Astrocyte (in vitro differentiated cells and primary cell): ENCODE measurements around the gene TMEM266. TPM values are rescaled to one million over a fixed set of nuclear protein-coding genes. Genes with fewer than 3 reads are reported as not detected.

Experiments
- DNase-seq: peaks from one replicate; pipeline ENCODE4 v3.0.0-alpha.2; 2010; ENCODE audit warnings: low read depth
- FAIRE-seq: peaks from 2 replicates; lab custom pipeline; 2011; peaks lifted over from hg19 to GRCh38; lab: Jason Lieb, UNC
- H2AFZ ChIP-seq: 2 replicates; pipeline ENCODE4 v1.6.0; 2012; ENCODE audit warnings: low read depth, low read length, inconsistent platforms
- H3K27ac ChIP-seq: 2 replicates; pipeline ENCODE4 v1.5.1; 2011; ENCODE audit warnings: low read depth, low read length, inconsistent platforms
- H3K27me3 ChIP-seq: 2 replicates; pipeline ENCODE4 v1.6.0; 2011; ENCODE audit warnings: low read length, inconsistent platforms; ENCODE audit not compliant: insufficient read depth
- H3K36me3 ChIP-seq: 2 replicates; pipeline ENCODE4 v1.5.1; 2011; ENCODE audit warnings: low read length, inconsistent platforms; ENCODE audit not compliant: insufficient read depth
- H3K4me1 ChIP-seq: 2 replicates; pipeline ENCODE4 v1.5.1; 2011; ENCODE audit warnings: low read length, inconsistent platforms; ENCODE audit not compliant: insufficient read depth
- H3K4me2 ChIP-seq: 2 replicates; pipeline ENCODE4 v1.6.0; 2012; ENCODE audit warnings: low read length, inconsistent platforms
- H3K4me3 ChIP-seq: 2 replicates; pipeline ENCODE4 v1.5.1; 2011; ENCODE audit warnings: low read depth, mild to moderate bottlenecking, low read length, inconsistent platforms; ENCODE audit not compliant: insufficient read depth
- H3K79me2 ChIP-seq: 2 replicates; pipeline ENCODE4 v1.6.0; 2012; ENCODE audit warnings: mild to moderate bottlenecking, low read length, inconsistent platforms; ENCODE audit not compliant: insufficient read depth
- H3K9ac ChIP-seq: 2 replicates; pipeline ENCODE4 v1.6.0; 2012; ENCODE audit warnings: mild to moderate bottlenecking, low read length, inconsistent platforms
- H3K9me3 ChIP-seq: 2 replicates; pipeline ENCODE4 v1.5.1; 2012; ENCODE audit warnings: low read depth, mild to moderate bottlenecking, low read length, inconsistent platforms; ENCODE audit not compliant: insufficient read depth
- H4K20me1 ChIP-seq: 2 replicates; pipeline ENCODE4 v1.6.0; 2012; ENCODE audit warnings: low read length, inconsistent platforms; ENCODE audit not compliant: insufficient read depth
- H3K27ac Mint-ChIP-seq: one replicate; pipeline ENCODE4 v1.8.0; 2021; ENCODE audit warnings: mild to moderate bottlenecking, mixed read lengths; ENCODE audit not compliant: unreplicated experiment
- H3K27me3 Mint-ChIP-seq: one replicate; pipeline ENCODE4 v1.8.0; 2021; ENCODE audit warnings: low read depth, mixed read lengths; ENCODE audit not compliant: unreplicated experiment
- H3K36me3 Mint-ChIP-seq: one replicate; pipeline ENCODE4 v1.8.0; 2021; ENCODE audit warnings: low read depth, mixed read lengths; ENCODE audit not compliant: unreplicated experiment
- H3K4me1 Mint-ChIP-seq: one replicate; pipeline ENCODE4 v1.8.0; 2021; ENCODE audit warnings: low read depth, mixed read lengths; ENCODE audit not compliant: unreplicated experiment
- H3K4me3 Mint-ChIP-seq: one replicate; pipeline ENCODE4 v1.8.0; 2021; ENCODE audit warnings: mild to moderate bottlenecking, moderate library complexity, mixed read lengths; ENCODE audit not compliant: unreplicated experiment
- H3K9me3 Mint-ChIP-seq: one replicate; pipeline ENCODE4 v1.8.0; 2021; ENCODE audit warnings: mild to moderate bottlenecking, mixed read lengths; ENCODE audit not compliant: unreplicated experiment
- EZH2 ChIP-seq: IDR thresholded peaks from 2 replicates; pipeline ENCODE4 v1.6.1; 2012; ENCODE audit warnings: mild to moderate bottlenecking, low read length, inconsistent platforms; ENCODE audit not compliant: insufficient read depth
- total RNA-seq: library from RNA; stranded (reverse); gene quantifications from 2 replicates; pipeline ENCODE4 v1.2.1, GENCODE V29; 2021
- TF ChIP-seq, protein P1 (sequence below): IDR thresholded peaks from 2 replicates; pipeline ENCODE4 v1.5.1; 2011; ENCODE audit warnings: low read depth, mild to moderate bottlenecking, inconsistent platforms, low read length, moderate library complexity; ENCODE audit not compliant: insufficient read depth

Gene TMEM266
- total RNA-seq, 1 donor from 2014 or later = 0.36 TPM

DNA sequence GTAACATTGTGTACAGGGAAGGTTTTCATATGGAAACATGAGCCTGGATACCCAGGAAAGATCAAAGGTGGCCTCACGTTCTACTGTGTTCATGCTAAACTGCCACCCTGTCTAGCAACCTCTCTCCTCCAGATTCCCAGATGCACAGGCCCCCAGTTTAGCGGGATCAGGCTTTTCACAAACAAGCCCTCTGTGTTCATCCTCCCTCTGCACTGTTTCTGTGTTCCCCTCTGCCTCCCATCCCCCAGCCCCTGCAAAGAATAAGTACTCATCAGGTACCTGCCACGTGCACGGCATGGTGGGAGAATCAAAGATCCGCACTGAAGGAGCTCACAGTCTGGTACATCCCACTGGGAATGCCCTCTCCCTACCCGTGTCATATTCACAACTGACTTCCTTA, 46.1 kb downstream of the TMEM266 start:
- FAIRE-seq = no peak
- H3K36me3 Mint-ChIP-seq = peaks cover 3% of the 10 kb centered on the region
- H3K27ac Mint-ChIP-seq = no peak overlapping the region
- peaks cover 14% of the 10 kb centered on the region for H3K27me3 Mint-ChIP-seq
- no peak overlapping the region for H3K4me3 Mint-ChIP-seq
- no peaks in the 10 kb centered on the region for H3K79me2 ChIP-seq
- no peaks in the 10 kb centered on the region for H3K4me1 Mint-ChIP-seq
- peaks cover 6% of the 10 kb centered on the region for H3K9me3 Mint-ChIP-seq
- no peak overlapping the region for H3K4me2 ChIP-seq
- H3K9ac ChIP-seq = no peak overlapping the region
- no peak overlapping the region for H2AFZ ChIP-seq
- no peak for DNase-seq
- TF ChIP-seq EZH2 = no peak
- TF ChIP-seq, protein P1, sequence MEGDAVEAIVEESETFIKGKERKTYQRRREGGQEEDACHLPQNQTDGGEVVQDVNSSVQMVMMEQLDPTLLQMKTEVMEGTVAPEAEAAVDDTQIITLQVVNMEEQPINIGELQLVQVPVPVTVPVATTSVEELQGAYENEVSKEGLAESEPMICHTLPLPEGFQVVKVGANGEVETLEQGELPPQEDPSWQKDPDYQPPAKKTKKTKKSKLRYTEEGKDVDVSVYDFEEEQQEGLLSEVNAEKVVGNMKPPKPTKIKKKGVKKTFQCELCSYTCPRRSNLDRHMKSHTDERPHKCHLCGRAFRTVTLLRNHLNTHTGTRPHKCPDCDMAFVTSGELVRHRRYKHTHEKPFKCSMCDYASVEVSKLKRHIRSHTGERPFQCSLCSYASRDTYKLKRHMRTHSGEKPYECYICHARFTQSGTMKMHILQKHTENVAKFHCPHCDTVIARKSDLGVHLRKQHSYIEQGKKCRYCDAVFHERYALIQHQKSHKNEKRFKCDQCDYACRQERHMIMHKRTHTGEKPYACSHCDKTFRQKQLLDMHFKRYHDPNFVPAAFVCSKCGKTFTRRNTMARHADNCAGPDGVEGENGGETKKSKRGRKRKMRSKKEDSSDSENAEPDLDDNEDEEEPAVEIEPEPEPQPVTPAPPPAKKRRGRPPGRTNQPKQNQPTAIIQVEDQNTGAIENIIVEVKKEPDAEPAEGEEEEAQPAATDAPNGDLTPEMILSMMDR = no peak
- no peaks in the 10 kb centered on the region for H3K36me3 ChIP-seq
- no peaks in the 10 kb centered on the region for H4K20me1 ChIP-seq
- H3K4me1 ChIP-seq = no peaks in the 10 kb centered on the region
- no peaks in the 10 kb centered on the region for H3K9me3 ChIP-seq
- no peak overlapping the region for H3K4me3 ChIP-seq
- H3K27ac ChIP-seq = no peak overlapping the region
- peaks cover 4% of the 10 kb centered on the region for H3K27me3 ChIP-seq

DNA sequence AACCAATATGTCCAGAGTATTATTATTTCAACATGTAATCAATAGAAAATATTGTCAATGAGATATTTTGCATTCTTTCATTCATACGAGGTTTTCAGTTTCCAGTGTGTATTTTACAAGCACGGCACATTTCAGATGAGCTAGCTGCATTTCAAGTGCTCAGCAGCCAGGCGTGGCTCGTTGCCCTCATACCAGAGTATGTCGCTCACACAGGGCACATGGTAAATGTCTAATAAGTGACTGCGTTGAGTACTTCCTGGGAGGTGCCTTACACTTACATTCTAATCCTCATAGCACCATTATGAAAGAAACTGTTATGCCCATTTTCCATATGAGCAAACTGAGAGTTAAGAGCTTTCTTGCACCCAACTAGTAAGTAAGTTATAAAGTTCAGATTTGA, 47.4 kb downstream of the TMEM266 start:
- no peak overlapping the region for H3K27ac Mint-ChIP-seq
- DNase-seq = no peak
- H3K27me3 ChIP-seq = peaks cover 2% of the 10 kb centered on the region

More for the DNA sequence above, 47.4 kb downstream of the TMEM266 start:
- FAIRE-seq = no peak
- Histone ChIP-seq H3K9ac (no peak overlapping the region), H3K27ac (no peak overlapping the region), H3K79me2 (no peaks in the 10 kb centered on the region), H3K4me3 (no peak overlapping the region), H3K9me3 (no peaks in the 10 kb centered on the region), H4K20me1 (no peaks in the 10 kb centered on the region), H3K36me3 (no peaks in the 10 kb centered on the region), H2AFZ (no peak overlapping the region), H3K4me2 (no peak overlapping the region), H3K4me1 (no peaks in the 10 kb centered on the region)
- Mint-ChIP-seq H3K4me3 (no peak overlapping the region), H3K4me1 (no peaks in the 10 kb centered on the region), H3K9me3 (peaks cover 9% of the 10 kb centered on the region), H3K27me3 (peaks cover 7% of the 10 kb centered on the region), H3K36me3 (peaks cover 2% of the 10 kb centered on the region)
- TF ChIP-seq, protein P1 = no peak
- TF ChIP-seq EZH2 = no peak
